Melanocyte of skin (primary cell): Measurements from ENCODE around the gene CMAS. TPM values are rescaled to one million over a fixed set of nuclear protein-coding genes. Genes with fewer than 3 reads are reported as not detected.

Experiments
- total RNA-seq, 2 donors: library from RNA; depleted of rRNA; stranded (reverse); fragments of >200 nt; gene quantifications; 2 replicates each; pipeline ENCODE4 v1.2.3, GENCODE V29; 2012

CMAS gene
- 10 to 100 TPM; 24.4 to 27.0 TPM for total RNA-seq

GRCh38 chr12:22046090-22046967 is at the start of gene CMAS:
Gene CMAS (plus strand): TSS chr12:22046218. CDS start chr12:22046304, 86 bp downstream.

Other genes starting within 250 kb of the CMAS start
- gene ABCC9, start 104.8 kb upstream of the CMAS start, total RNA-seq = under 1 TPM in 1 of 2 donors, not detected in 1; under 0.01 TPM